Ovary (tissue), 3 donors: ENCODE results near the gene ZNHIT1.

ENCODE experiments used
- CTCF ChIP-seq, 3 donors: fragments of 450-650 bp in 2 of 3; fragments of 200-600 bp in 1 of 3; IDR thresholded peaks; one replicate each; pipeline versions ENCODE4 v1.5.1 to v1.8.0; 2016 to 2022; ENCODE audit warnings: antibody characterized with exemption in 3 of 3, mild to moderate bottlenecking in 1 of 3
- EP300 ChIP-seq: sonication (generic); formaldehyde crosslinking; IDR thresholded peaks from one replicate; pipeline ENCODE4 v1.6.1; 2017; ENCODE audit warnings: antibody characterized with exemption
- donor health status: DM: no; HTN: no; CAD: no.

GRCh38 chr7:101233907-101234547 lies 16.1 kb downstream of the ZNHIT1 start:
- TF ChIP-seq CTCF (IDR thresholded peaks at IDR 0.05) (no peak), EP300 (no peak)
